ENCODE measurements around the gene CNIH3.
"Not testable (repeated sequence)": the region's sequence is repeated elsewhere in the genome, so short reads cannot be mapped to it uniquely, and the experiment has no call there.

CNIH3 gene

DNA sequence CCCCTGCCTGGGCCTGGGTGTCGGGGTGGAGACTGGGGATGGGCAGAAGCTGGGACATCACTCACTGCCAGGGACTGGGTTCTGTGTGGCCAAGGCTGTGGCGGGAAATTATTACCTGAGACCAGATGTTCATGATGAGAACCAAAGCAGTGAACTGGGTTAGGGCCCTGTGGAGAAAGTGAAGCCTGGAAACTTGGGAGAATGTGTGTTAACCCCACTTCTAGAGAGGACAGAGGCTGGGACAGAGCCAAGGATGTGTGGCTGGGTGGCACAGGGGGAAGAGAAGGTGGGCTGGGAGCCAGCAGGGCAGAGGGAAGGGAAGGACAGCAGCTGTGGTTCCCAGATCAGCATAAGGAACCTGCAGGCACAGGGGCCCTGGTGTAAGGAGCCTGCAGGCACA, 31.3 kb downstream of the CNIH3 start:
- DNase-seq: no peak

- no peak for DNase-seq
Measured at GRCh38 chr1:224650290-224650689, 34.2 kb downstream of the CNIH3 start.

- DNase-seq: no peak
Measured at GRCh38 chr1:224651188-224651587, 35.1 kb downstream of the CNIH3 start.

- no peak for DNase-seq
Measured at GRCh38 chr1:224656392-224656791, 40.3 kb downstream of the CNIH3 start.

- no peak for DNase-seq
Measured at GRCh38 chr1:224660074-224660473, 44.0 kb downstream of the CNIH3 start.

- no peak for DNase-seq
Measured at GRCh38 chr1:224662870-224663269, 46.8 kb downstream of the CNIH3 start.

DNA sequence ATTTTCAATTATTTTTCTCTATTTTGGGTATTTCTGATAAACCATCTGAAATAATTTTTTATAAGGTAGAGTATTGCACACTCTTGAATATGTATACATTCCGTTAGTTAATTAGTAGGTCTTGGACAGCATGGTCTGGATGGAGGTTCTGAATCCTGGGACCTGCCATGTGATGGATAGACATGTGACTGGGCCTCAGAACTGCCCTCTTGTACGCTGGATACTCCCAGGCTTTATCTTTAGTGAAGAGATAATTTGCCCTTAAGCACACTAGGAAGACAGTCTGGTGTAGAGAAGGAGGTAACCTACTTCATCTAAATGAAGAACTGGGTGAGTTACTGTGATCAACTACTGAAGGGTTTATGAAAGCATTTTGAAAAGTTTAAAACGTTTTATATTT, 48.9 kb downstream of the CNIH3 start:
- DNase-seq: no peak

GRCh38 chr1:224666078-224666477, 50.0 kb downstream of the CNIH3 start:
- no peak for DNase-seq

DNA sequence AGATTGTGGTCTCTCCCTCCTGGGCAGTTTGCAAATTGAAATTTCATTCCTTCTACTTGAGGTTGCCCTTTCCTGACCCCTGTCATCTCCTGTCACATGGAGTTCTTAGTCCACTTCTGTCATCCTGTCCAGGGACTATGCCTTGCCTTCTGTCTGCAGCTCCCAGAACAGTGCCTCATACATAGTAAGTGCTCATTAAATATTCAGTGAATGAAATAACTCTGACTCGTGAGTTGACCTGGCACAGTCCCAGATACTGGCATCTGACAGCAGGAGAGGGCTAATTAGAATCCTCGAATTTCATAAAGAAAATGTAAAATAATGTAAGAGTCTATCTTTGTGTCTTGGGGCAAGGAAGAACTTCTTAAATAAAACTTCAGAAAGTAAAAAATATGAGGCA, 50.8 kb downstream of the CNIH3 start:
- DNase-seq: no peak

DNA sequence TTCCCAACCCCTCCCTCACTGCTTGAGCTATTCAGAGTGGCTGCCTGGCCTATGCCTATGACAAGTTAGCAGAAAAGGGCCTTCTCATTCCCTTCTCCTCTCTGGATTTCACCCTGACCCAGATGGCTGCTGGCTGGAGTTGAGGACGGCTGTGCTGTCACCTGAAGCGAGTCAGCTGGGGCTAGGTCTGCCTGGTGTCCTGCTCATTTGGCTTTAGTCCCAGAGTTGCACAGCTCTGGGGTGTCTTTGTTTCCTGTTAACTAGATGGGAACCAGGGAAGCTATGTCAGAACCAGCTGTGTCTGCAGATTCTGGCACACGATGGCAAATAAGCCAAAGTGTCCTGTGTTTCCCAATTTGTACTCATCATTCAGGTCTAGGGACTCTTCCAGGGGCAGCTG, 52.9 kb downstream of the CNIH3 start:
- no peak for DNase-seq

DNA sequence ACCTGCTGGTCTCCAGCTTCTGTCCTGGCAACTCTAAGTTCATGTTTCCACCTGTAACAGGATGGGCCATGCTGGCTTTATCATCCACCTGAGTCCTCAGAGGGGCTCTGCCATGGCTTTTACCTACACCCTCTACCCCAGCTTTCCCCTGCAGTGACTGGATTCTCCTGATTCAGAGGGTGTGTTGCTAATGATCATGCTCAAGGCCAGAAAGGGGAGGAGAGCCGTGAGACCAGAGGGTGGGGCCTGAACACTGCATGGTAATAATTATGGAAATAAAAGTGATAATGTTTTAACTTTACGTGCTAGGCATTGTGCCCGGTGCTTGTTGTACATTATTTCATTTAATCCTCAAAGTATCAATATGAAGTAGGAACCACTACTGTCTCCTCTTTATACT, 53.3 kb downstream of the CNIH3 start:
- DNase-seq: no peak

GRCh38 chr1:224670506-224670905, 54.4 kb downstream of the CNIH3 start:
- DNase-seq: no peak

DNA sequence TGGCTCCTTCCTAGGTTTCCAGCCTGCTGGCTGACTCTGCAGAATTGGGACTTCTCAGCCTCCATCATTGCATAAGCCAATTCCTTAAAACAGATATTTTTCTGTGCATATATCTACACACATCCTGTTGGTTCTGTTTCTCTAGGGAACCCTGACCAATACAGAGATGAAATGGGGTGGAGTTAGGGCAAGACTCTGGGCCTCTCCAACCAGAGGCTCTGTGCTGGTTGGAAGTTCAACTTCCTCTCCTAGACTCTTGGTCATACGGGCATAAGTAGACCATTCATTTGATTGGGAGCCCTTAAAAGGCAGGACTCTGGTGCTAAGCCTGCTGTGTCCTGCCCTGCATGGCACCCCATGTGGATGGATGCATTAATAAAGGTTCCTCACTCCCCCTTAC, 55.0 kb downstream of the CNIH3 start:
- DNase-seq: no peak

DNA sequence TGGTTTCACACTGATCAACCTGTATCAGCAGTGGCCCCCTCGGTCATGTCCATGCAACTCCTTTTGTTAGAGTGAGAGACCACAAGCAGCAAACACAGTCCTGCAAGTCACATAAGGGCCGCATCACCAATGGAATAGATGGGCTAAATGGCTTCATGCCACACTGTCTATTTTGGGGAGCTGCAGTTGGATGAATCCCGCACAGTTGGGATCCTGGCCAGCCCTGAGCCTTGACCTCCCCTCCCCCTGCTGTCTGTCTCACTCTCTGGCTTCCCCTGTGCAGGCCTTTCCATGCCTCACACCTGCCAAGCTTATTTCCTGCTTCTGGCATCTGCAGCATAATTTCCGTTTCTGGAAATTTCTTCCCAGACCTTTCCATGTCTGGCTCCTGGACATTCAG, 57.0 kb downstream of the CNIH3 start:
- no peak for DNase-seq

DNA sequence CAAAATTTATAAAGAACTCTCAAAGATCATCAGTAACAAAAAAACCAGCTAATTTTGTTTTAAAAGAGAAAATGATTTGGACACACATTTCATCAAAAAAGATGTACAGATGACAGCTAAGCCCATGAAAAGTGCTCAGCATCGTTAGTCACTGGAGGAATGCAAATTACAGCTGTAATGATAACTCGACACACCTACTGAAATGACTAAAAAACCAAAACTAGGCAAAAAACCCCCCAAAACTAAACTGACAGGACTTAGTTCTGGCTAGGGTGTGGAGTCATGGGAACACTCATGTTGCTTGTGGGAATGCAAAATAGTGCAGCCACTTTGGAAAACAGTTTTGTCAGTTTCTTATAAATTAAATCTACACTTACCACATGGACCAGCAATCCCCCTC, 59.5 kb downstream of the CNIH3 start:
- DNase-seq: no peak

GRCh38 chr1:224676551-224676950, 60.4 kb downstream of the CNIH3 start:
- DNase-seq: no peak

- no peak for DNase-seq
Measured at GRCh38 chr1:224678168-224678567, 62.1 kb downstream of the CNIH3 start.

DNA sequence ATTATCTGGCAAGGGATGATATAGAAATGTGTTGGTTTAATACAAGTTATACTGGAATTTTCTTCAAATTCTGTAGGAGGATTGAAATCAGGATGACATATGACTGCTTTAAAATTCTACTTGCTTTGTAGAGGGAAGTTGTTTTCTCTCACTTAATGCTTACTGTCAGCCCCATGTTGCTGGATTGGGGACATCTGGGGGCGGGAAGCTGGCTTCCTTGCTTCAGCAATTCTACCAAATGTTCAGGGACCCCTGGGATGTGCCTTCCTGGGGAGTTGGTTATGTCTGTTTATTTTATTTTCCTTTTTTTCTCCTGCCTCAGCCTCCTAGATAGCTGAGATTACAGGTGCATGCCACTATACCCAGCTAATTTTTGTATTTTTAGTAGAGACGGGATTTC, 63.5 kb downstream of the CNIH3 start:
- DNase-seq: no peak

DNA sequence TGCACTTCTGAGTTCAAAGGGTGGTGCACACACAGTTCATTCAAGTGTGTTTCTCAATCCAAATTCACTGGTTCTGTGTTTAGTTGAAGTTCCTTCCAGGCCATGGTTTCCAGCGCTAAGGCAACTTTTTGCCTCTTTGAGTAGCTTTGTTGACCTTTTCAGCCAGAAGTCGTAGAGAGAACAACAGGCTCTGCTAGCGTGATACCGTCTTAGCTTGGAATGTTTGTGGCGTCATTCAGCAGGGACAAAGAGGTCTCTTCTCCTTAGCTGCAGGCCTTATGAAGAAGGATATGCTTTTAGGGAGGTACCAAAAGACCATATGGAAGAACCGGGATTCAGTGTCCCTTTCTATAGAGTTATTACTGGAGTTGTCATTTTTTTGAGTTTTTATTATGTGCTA, 65.7 kb downstream of the CNIH3 start:
- DNase-seq: no peak

- no peak for DNase-seq
Measured at GRCh38 chr1:224683936-224684335, 67.8 kb downstream of the CNIH3 start.

DNA sequence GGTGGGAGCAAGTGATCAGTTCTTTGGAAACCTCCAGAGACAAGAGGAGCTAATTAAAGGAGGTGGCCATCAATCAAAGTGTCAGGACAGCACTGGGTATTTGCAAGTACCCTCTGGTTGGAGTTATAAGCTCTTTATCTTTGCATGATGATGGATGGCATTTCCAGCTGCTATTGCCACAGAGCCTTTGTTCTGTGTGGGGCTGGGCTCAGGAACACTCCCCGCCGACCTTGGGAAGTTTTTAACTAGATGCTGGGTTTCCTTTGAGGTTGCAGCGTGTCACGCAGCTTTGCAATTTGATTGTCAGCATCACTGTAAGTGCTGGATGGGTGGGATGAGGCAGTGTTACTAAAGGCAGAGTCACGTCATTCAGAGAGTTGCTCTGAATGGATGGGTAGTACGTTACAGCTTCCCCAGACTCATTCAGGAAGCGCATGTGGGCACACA, 68.9 kb downstream of the CNIH3 start:
- DNase-seq: no peak

GRCh38 chr1:224686140-224686539, 70.0 kb downstream of the CNIH3 start:
- DNase-seq: not testable (repeated sequence)

DNA sequence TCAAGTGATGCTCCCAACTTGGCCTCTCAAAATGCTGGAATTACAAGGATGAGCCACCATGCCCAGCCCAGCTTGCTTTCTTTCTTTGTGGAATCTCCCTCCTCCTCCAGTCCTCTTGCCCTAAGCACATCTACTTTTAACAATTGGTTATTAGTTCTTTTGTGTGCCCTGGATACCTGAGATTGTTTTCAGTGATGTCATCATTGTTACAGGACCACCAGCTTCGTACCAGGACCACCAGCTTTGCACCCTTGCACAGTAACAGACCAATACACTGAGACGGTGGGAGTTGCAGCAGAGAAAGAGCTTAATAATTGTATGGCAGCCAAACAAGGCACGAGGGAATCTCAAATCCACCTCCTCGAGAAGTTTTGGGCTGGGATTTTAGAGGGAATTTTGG, 71.3 kb downstream of the CNIH3 start:
- no peak for DNase-seq

- DNase-seq: no peak
Measured at GRCh38 chr1:224689374-224689773, 73.3 kb downstream of the CNIH3 start.

DNA sequence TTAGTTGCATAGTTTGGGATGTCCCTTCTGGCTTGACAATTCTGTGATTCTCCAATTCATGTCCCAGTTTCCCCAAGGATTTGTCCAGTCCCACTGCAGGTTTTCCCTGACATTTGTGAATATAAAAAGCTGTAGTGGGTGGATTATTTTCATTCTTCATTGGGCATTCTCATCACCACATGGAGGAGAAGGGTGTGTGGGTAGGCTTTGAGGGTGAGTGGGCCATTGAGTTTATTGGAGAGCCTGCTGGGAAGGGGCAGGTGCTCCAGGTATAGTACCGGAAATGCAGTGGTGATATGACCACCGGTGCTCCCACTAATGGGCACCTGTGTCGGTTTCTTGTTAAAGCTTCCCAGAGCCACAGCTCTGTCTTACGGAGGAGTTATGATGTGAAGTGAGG, 74.5 kb downstream of the CNIH3 start:
- DNase-seq: no peak

Data from hematopoietic multipotent progenitor cell treated with erythropoietin and hydrocortisone succinate and interleukin-3 and kit ligand, for 8 days (in vitro differentiated cells).